Fibroblast of skin of left quadriceps (primary cell): ENCODE measurements around the gene NEK10.
"Not testable (repeated sequence)": the region's sequence is repeated elsewhere in the genome, so short reads cannot be mapped to it uniquely, and the experiment has no call there.

Source experiments
- DNase-seq, 2 experiments: peaks; one replicate each; pipeline ENCODE4 v3.0.0-alpha.2; 2013; ENCODE audit warnings: low read depth in 2 of 2

Gene NEK10, protein sequence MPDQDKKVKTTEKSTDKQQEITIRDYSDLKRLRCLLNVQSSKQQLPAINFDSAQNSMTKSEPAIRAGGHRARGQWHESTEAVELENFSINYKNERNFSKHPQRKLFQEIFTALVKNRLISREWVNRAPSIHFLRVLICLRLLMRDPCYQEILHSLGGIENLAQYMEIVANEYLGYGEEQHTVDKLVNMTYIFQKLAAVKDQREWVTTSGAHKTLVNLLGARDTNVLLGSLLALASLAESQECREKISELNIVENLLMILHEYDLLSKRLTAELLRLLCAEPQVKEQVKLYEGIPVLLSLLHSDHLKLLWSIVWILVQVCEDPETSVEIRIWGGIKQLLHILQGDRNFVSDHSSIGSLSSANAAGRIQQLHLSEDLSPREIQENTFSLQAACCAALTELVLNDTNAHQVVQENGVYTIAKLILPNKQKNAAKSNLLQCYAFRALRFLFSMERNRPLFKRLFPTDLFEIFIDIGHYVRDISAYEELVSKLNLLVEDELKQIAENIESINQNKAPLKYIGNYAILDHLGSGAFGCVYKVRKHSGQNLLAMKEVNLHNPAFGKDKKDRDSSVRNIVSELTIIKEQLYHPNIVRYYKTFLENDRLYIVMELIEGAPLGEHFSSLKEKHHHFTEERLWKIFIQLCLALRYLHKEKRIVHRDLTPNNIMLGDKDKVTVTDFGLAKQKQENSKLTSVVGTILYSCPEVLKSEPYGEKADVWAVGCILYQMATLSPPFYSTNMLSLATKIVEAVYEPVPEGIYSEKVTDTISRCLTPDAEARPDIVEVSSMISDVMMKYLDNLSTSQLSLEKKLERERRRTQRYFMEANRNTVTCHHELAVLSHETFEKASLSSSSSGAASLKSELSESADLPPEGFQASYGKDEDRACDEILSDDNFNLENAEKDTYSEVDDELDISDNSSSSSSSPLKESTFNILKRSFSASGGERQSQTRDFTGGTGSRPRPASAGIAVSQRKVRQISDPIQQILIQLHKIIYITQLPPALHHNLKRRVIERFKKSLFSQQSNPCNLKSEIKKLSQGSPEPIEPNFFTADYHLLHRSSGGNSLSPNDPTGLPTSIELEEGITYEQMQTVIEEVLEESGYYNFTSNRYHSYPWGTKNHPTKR

GRCh38 chr3:27368831-27369607, at the start of gene NEK10:
NEK10 (minus strand) TSS chr3:27369383; CDS start chr3:27352882, 16,501 bp downstream.
- DNase-seq = peak; percentile 62 to 65

- no peak for DNase-seq
These were observed 46.0 kb upstream of the NEK10 start for GRCh38 chr3:27415202-27415601.

- no peak for DNase-seq
These were observed 23.9 kb upstream of the NEK10 start for GRCh38 chr3:27392950-27393679.

GRCh38 chr3:27392414-27392813, 23.2 kb upstream of the NEK10 start:
- DNase-seq = not testable (repeated sequence)

DNA sequence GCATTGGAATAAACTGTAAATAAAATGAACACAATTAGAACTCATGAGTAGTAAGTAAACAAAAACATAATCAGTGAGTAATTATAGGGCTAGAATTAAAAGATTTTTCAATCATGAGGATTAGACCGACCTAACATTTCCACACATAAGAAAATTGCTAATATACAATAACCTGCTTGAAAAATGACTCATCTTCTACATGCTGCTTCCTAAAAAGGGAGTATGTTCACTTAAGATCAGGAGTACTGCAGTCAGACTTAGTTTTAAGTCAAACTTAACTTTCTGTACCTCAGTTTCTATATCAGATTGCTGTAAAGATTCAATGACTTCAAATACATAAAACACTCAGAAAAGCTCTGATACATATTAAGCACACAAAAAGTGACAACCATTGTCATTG, 22.6 kb upstream of the NEK10 start:
- DNase-seq = no peak

- DNase-seq = no peak
These were observed 18.4 kb upstream of the NEK10 start for GRCh38 chr3:27387625-27388024.

GRCh38 chr3:27385504-27385903, 16.3 kb upstream of the NEK10 start:
- no peak for DNase-seq

DNA sequence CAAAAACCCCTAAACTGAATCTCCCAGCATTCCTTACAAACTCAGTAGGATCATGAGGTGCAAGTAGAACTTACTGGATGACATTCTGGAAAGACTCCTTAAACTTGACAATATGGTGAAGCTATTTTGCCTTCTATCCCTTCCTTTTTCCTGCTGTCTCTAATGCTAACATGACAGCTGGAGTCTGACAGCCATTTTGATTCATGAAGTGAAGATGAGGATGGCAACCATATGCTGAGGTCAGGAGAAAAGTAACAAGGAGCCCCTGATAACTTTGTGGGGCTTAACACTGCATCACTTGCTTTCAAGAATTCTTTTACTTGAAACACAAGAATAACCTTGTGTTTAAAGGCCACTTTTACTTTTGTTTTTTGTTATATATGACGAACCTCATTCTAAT, 15.0 kb upstream of the NEK10 start:
- DNase-seq = no peak

GRCh38 chr3:27380433-27381357, 11.5 kb upstream of the NEK10 start:
- DNase-seq = no peak

DNA sequence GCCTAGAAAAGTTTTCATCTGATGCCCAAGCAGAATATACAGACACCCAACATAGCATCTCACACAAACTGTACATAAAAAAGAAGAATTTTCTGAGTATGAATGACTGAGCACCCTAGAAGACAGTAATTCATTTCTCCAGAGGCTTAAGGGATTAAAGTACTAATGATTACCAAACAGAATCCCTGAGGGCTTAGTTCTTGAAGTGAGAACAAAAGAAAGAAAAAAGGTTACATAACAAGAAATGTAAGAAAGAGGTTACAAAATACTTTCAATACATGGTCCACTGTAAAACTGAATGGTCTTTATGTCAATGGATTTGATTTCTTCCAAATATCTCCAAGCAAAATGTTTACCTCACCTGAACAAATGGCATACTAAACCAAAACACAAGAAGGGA, 9.1 kb upstream of the NEK10 start:
- DNase-seq = no peak

GRCh38 chr3:27376109-27376772, 7.1 kb upstream of the NEK10 start:
- DNase-seq = no peak

DNA sequence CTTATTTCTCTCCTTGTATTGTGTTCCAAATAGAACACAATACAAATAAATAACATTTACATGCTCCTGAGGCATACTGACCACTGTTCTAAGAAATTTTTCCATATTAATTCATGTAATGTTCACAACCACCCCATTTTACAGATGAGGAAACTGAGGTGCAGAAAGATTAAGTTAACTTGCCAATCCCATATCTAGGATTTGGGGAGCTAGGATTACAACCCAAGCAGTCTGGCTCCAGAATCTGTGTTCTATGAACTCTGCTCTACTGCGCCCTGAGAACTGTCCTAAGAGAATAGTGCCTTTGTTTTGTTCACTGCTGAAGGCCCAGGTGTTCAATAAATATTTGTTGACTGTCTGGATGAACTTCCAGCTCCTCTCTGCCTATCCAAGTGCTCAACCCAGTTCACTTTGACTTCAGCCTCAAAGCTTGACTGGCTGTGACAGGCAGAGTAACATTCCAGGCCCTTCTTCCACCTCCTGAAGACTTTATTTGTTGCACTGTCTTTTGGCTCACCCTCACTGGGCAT, 3.1 kb downstream of the NEK10 start:
- DNase-seq = no peak

GRCh38 chr3:27360113-27361078, 8.8 kb downstream of the NEK10 start:
- DNase-seq = no peak

GRCh38 chr3:27358372-27358771, 10.8 kb downstream of the NEK10 start:
- no peak for DNase-seq

DNA sequence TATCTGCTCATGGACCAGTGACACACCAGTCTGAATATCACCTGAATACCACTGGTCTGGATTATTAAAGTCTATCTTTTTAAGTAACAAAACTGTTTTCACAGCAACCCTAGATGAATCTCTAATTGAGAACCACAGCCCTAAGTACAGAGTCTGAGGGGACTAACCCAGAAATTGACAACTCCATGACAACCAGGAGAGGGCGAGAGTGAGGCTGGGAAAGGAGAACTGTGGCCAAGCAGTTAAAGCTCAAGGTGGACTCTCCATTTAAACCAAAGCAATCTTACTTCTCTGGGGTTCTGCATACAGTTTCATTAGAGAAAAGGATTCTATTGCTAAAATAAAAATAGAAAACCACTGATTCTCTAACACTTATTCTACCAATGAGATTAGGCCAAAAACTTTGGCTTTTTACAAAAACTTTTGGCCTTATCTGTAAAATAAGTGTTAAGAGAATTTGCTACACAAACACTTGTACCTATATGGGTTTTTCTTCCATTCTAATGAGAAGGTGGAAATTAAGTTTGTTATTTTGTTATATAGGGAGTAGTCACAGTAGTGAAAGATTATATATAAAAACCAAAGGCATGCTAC, 11.4 kb downstream of the NEK10 start:
- peak in 1 of 2 experiments; percentile 14 for DNase-seq

DNA sequence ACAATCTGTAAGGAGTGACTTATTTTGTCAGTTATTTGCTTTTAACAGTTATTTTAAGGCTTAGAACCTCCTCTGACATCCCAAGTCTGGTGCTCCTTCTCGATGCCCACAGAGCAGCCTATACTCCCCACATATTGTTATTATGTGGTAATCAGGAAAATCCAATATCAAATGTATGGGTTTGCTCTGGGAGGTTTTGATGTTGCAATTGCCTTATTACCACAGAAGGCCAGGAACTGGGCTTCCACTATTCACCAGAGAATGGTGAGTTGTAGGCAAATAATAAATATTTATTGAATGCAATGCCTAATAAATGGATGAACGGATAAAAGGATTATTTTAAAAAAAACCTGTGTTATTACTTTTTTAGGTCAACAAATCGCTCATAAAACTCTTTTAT, 12.2 kb downstream of the NEK10 start:
- DNase-seq = no peak

GRCh38 chr3:27354588-27355203, 14.5 kb downstream of the NEK10 start:
- no peak for DNase-seq
